H1 (cell line): ENCODE measurements around the gene TFAP2A. TPM values are rescaled to one million over a fixed set of nuclear protein-coding genes. Genes with fewer than 3 reads are reported as not detected.

ENCODE experiments used
- ATF2 ChIP-seq: IDR thresholded peaks from 2 replicates; pipeline ENCODE4 v1.6.1; 2012; ENCODE audit warnings: low read length, inconsistent platforms
- BACH1 ChIP-seq: IDR thresholded peaks from 2 replicates; pipeline ENCODE4 v1.6.1; 2012; ENCODE audit warnings: low read length, improper control_type of control experiment
- BRCA1 ChIP-seq: IDR thresholded peaks from 2 replicates; pipeline ENCODE4 v1.6.1; 2012; ENCODE audit warnings: low read depth, low read length, improper control_type of control experiment
- polyA plus RNA-seq, 7 experiments: library from polyadenylated mRNA; depleted of rRNA in 3 of 7; stranded (reverse) in 5 of 7; unstranded in 2 of 7; fragments of >200 nt in 5 of 7; fragments of 200-250 nt in 2 of 7; gene quantifications; 1 replicate in 5 of 7; 2 replicates in 1 of 7; 4 replicates in 1 of 7; pipeline versions ENCODE4 v1.2.1 to v1.2.3, GENCODE V29; 2011 to 2013; ENCODE audit warnings: missing spikeins in 2 of 7, mixed read lengths in 2 of 7
- total RNA-seq: library from RNA; stranded (reverse); fragmentation: NEBNext Ultra II Directional; extraction: Animal tissue kit (Norgen Biotek cat#: 25700); gene quantifications from 2 replicates; pipeline ENCODE4 v1.2.1, GENCODE V29; 2021

The TFAP2A gene
- total and polyA plus RNA-seq, 2 of the 8 experiments (the other 6 are each of a cell fraction or from before 2014, with no cell fraction given): 0.23 TPM; not detected in 1

- no peak for TF ChIP-seq BRCA1
- no peak for TF ChIP-seq BACH1
- no peak for TF ChIP-seq ATF2
These were observed 30.7 kb downstream of the TFAP2A start (continued) for GRCh38 chr6:10384091-10384609.
